Thoracic aorta (tissue), 2 donors: ENCODE results near the gene TUBA4B. TPM values are rescaled to one million over a fixed set of nuclear protein-coding genes. Genes with fewer than 3 reads are reported as not detected.

Experiments used
- ATAC-seq: fragments of 150-250 bp; one replicate; pipeline ENCODE4 v1.8.0; 2017; ENCODE audit warnings: low read depth; ENCODE audit not compliant: insufficient number of reproducible peaks, low FRiP score
- DNase-seq: peaks from one replicate; pipeline ENCODE4 v3.0.0-alpha.2; 2020; ENCODE audit warnings: low spot score
- H3K27ac ChIP-seq, 2 donors: fragments of 200-600 bp; sonication (generic); 1 replicate in 1 of 2; 2 replicates in 1 of 2; pipeline ENCODE4 v1.5.1; 2016; ENCODE audit warnings: mild to moderate bottlenecking in 2 of 2, moderate library complexity in 2 of 2
- H3K27me3 ChIP-seq: fragments of 200-600 bp; sonication (generic); replicated peaks from 2 replicates; pipeline ENCODE4 v1.6.0; 2016; ENCODE audit warnings: mild to moderate bottlenecking; ENCODE audit not compliant: insufficient read depth
- H3K36me3 ChIP-seq: fragments of 200-600 bp; sonication (generic); one replicate; pipeline ENCODE4 v1.5.1; 2016
- H3K4me1 ChIP-seq, 2 donors: fragments of 200-600 bp; sonication (generic); 1 replicate in 1 of 2; 2 replicates in 1 of 2; pipeline versions ENCODE4 v1.5.1 to v1.6.0; 2016; ENCODE audit warnings: low read depth in 2 of 2, mild to moderate bottlenecking in 1 of 2; ENCODE audit not compliant: control insufficient read depth in 1 of 2
- H3K4me3 ChIP-seq: fragments of 200-600 bp; sonication (generic); 2 replicates; pipeline ENCODE4 v1.5.1; 2016; ENCODE audit warnings: mild to moderate bottlenecking
- H3K9me3 ChIP-seq: fragments of 200-600 bp; sonication (generic); 2 replicates; pipeline ENCODE4 v1.5.1; 2016
- CTCF ChIP-seq: fragments of 200-600 bp; sonication (generic); IDR thresholded peaks from one replicate; pipeline ENCODE4 v1.5.1; 2019; ENCODE audit warnings: antibody characterized with exemption
- total RNA-seq, 2 donors: library from RNA; depleted of rRNA; stranded (reverse); fragments of >200 nt; gene quantifications; one replicate each; pipeline versions ENCODE4 v1.1.0 to v1.2.3, GENCODE V29; 2016

Gene TUBA4B
- total RNA-seq: not detected

GRCh38 chr2:219252900-219253752 is at the start of gene TUBA4B:
Gene TUBA4B (plus strand): TSS chr2:219253243. CDS start chr2:219253408, 165 bp downstream.
- peak within 1 kb of the TSS; percentile 88 to 95 for H3K27ac ChIP-seq
- ATAC-seq: no peak
- H3K27me3 ChIP-seq: no peaks in the 10 kb centered on the region
- peaks cover 37 to 59% of the 10 kb centered on the region in 2 donors for H3K4me1 ChIP-seq
- TF ChIP-seq CTCF: no peak
- no peak for DNase-seq
- no peaks in the 10 kb centered on the region for H3K9me3 ChIP-seq
- H3K36me3 ChIP-seq: peaks cover 7% of the 10 kb centered on the region
- H3K4me3 ChIP-seq: peak within 1 kb of the TSS; percentile 76

- H3K27ac ChIP-seq: no peak overlapping the region
- H3K4me3 ChIP-seq: no peak overlapping the region
- DNase-seq (no peak), ATAC-seq (no peak)
- peaks cover 15 to 25% of the 10 kb centered on the region in 2 donors for H3K4me1 ChIP-seq
- peaks cover 4% of the 10 kb centered on the region for H3K36me3 ChIP-seq
- no peaks in the 10 kb centered on the region for H3K9me3 ChIP-seq
- TF ChIP-seq CTCF: no peak
- H3K27me3 ChIP-seq: no peaks in the 10 kb centered on the region
Measured at GRCh38 chr2:219204425-219205164, 48.4 kb upstream of the TUBA4B start.

- no peak for TF ChIP-seq CTCF
- ATAC-seq (no peak), DNase-seq (no peak)
- peaks cover 15 to 25% of the 10 kb centered on the region in 2 donors for H3K4me1 ChIP-seq
- peaks cover 6% of the 10 kb centered on the region for H3K36me3 ChIP-seq
- no peak overlapping the region for H3K27ac ChIP-seq
- no peak overlapping the region for H3K4me3 ChIP-seq
- H3K9me3 ChIP-seq: no peaks in the 10 kb centered on the region
- no peaks in the 10 kb centered on the region for H3K27me3 ChIP-seq
Measured at GRCh38 chr2:219205165-219205538, 47.9 kb upstream of the TUBA4B start.

- no peak for ATAC-seq
- peak overlapping the region; percentile 85 to 93 for H3K27ac ChIP-seq
- H3K36me3 ChIP-seq: peaks cover 6% of the 10 kb centered on the region
- no peak for DNase-seq
- H3K4me3 ChIP-seq: peak overlapping the region; percentile 91
- H3K9me3 ChIP-seq: no peaks in the 10 kb centered on the region
- no peaks in the 10 kb centered on the region for H3K27me3 ChIP-seq
- TF ChIP-seq CTCF: no peak
- peaks cover 15 to 25% of the 10 kb centered on the region in 2 donors for H3K4me1 ChIP-seq
Measured at GRCh38 chr2:219205981-219206327, 47.1 kb upstream of the TUBA4B start.

GRCh38 chr2:219206328-219207133 is 46.5 kb upstream of the TUBA4B start, which contains the start of gene ZFAND2B:
Gene ZFAND2B (plus strand): TSS chr2:219206782. CDS start chr2:219206988, 206 bp downstream.
- Histone ChIP-seq H3K36me3 (peaks cover 6% of the 10 kb centered on the region), H3K9me3 (no peaks in the 10 kb centered on the region), H3K27me3 (no peaks in the 10 kb centered on the region), H3K4me3 (peak within 1 kb of the TSS; percentile 91), H3K27ac (peak within 1 kb of the TSS; percentile 85 to 93), H3K4me1 (peaks cover 15 to 25% of the 10 kb centered on the region in 2 donors)
- ATAC-seq (peak; percentile 88), DNase-seq (peak; percentile 72)
- peak; percentile 33 for TF ChIP-seq CTCF
